Inferior parietal cortex (tissue), 1 donor: Measurements from ENCODE around the gene NBPF19.
A peak's percentile ranks its signal among the peaks of the same experiment; 100 is the strongest.
"Not testable (repeated sequence)": the region's sequence is repeated elsewhere in the genome, so short reads cannot be mapped to it uniquely, and the experiment has no call there.

ENCODE experiments used
- DNase-seq: peaks from one replicate; pipeline ENCODE4 v3.0.0-alpha.2; 2016; ENCODE audit errors: extremely low spot score

The NBPF19 gene

GRCh38 chr1:149474745-149475144 is at the start of gene NBPF19:
Gene NBPF19, plus strand, starts transcription at chr1:149475045. Its CDS starts 888 bp downstream, at chr1:149475933.
- not testable (repeated sequence) for DNase-seq

GRCh38 chr1:149428317-149428716 is 46.5 kb upstream of the NBPF19 start:
- DNase-seq: not testable (repeated sequence)

- peak; percentile 6 for DNase-seq
Observed at GRCh38 chr1:149445451-149445850, 29.4 kb upstream of the NBPF19 start.

- DNase-seq: not testable (repeated sequence)
Observed at GRCh38 chr1:149452196-149452595, 22.6 kb upstream of the NBPF19 start.

GRCh38 chr1:149452652-149453051 is 22.2 kb upstream of the NBPF19 start:
- not testable (repeated sequence) for DNase-seq

GRCh38 chr1:149558350-149558825 is 83.5 kb downstream of the NBPF19 start:
- DNase-seq: peak; percentile 38

GRCh38 chr1:149561806-149562205 is 87.0 kb downstream of the NBPF19 start:
- DNase-seq: not testable (repeated sequence)

GRCh38 chr1:149565485-149565884 is 90.6 kb downstream of the NBPF19 start:
- DNase-seq: not testable (repeated sequence)

- not testable (repeated sequence) for DNase-seq
Observed at GRCh38 chr1:149572763-149573162, 97.9 kb downstream of the NBPF19 start.

- DNase-seq: not testable (repeated sequence)
Observed at GRCh38 chr1:149585592-149585991, 110.7 kb downstream of the NBPF19 start.
